ENCODE results near the gene FMO1. TPM values are rescaled to one million over a fixed set of nuclear protein-coding genes. Genes with fewer than 3 reads are reported as not detected.
"Not testable (repeated sequence)": the region's sequence is repeated elsewhere in the genome, so short reads cannot be mapped to it uniquely, and the experiment has no call there.

Gene FMO1
- total RNA-seq, 6 donors from 2014 or later = 0.67 to 1.3 (median 0.83) TPM; not detected in 3

- WGBS, 2 donors = 44 to 53% methylated on average over 10 to 11 of the region's 11 CpGs
- DNase-seq = peak in 1 of 2 donors; percentile 54
- peak overlapping the region; percentile 49 to 70 (median 62) for H3K27ac ChIP-seq
- H3K4me3 ChIP-seq = no peak overlapping the region
- H3K4me1 ChIP-seq = peaks cover 0 to 10% (median 7%) of the 10 kb centered on the region in 4 donors
- no peaks in the 10 kb centered on the region for H3K27me3 ChIP-seq
- no peaks in the 10 kb centered on the region for H3K9me3 ChIP-seq
- ATAC-seq (ENCODE audit: low FRiP score in 2 of 2) = peak in 1 of 2 donors; percentile 46
- TF ChIP-seq EP300 (IDR thresholded peaks at IDR 0.05) = no peak
- H3K36me3 ChIP-seq = no peaks in the 10 kb centered on the region
Measured at GRCh38 chr1:171220581-171221054, 27.7 kb upstream of the FMO1 start.

GRCh38 chr1:171221665-171222591, 26.4 kb upstream of the FMO1 start:
- DNase-seq (no peak), ATAC-seq (ENCODE audit: low FRiP score in 2 of 2) (peak in 1 of 2 donors; percentile 47)
- Histone ChIP-seq H3K4me1 (peaks cover 0 to 10% (median 7%) of the 10 kb centered on the region in 4 donors), H3K27ac (peak overlapping the region in 3 of 4 donors; percentile 39 to 70 (median 64)), H3K36me3 (no peaks in the 10 kb centered on the region), H3K4me3 (no peak overlapping the region), H3K9me3 (no peaks in the 10 kb centered on the region), H3K27me3 (no peaks in the 10 kb centered on the region)
- TF ChIP-seq EP300 (IDR thresholded peaks at IDR 0.05) (no peak), CTCF (IDR thresholded peaks at IDR 0.05) (no peak), POLR2A (IDR thresholded peaks at IDR 0.05) (no peak), POLR2AphosphoS5 (IDR thresholded peaks at IDR 0.05) (peak in 1 of 2 donors; percentile 25)
- WGBS, 2 donors = 64 to 68% methylated on average over 5 of the region's 5 CpGs

- peak in 1 of 2 donors; percentile 17 for ATAC-seq (ENCODE audit: low FRiP score in 2 of 2)
- H3K36me3 ChIP-seq = no peaks in the 10 kb centered on the region
- no peaks in the 10 kb centered on the region for H3K27me3 ChIP-seq
- H3K9me3 ChIP-seq = no peaks in the 10 kb centered on the region
- peak overlapping the region in 2 of 4 donors; percentile 32 to 37 for H3K27ac ChIP-seq
- TF ChIP-seq CTCF (IDR thresholded peaks at IDR 0.05) = no peak
- no peak for TF ChIP-seq EP300 (IDR thresholded peaks at IDR 0.05)
- TF ChIP-seq POLR2A (IDR thresholded peaks at IDR 0.05) = no peak
- TF ChIP-seq POLR2AphosphoS5 (IDR thresholded peaks at IDR 0.05) = no peak
- no peak for DNase-seq
- H3K4me1 ChIP-seq = peaks cover 0 to 10% (median 7%) of the 10 kb centered on the region in 4 donors
- WGBS, 2 donors = 70 to 75% methylated on average over 5 of the region's 5 CpGs
- H3K4me3 ChIP-seq = no peak overlapping the region
Measured at GRCh38 chr1:171222936-171223335, 25.4 kb upstream of the FMO1 start.

GRCh38 chr1:171224257-171224656, 24.0 kb upstream of the FMO1 start:
- H3K9me3 ChIP-seq; ATAC-seq (ENCODE audit: low FRiP score in 2 of 2); H3K27ac ChIP-seq; H3K4me1 ChIP-seq; H3K4me3 ChIP-seq; DNase-seq; H3K27me3 ChIP-seq; H3K36me3 ChIP-seq: not testable (repeated sequence)
- 68 to 83% methylated on average over 4 of the region's 4 CpGs for WGBS, 2 donors

- Histone ChIP-seq H3K4me3 (no peak overlapping the region), H3K27ac (no peak overlapping the region), H3K4me1 (peaks cover 0 to 4% (median 0%) of the 10 kb centered on the region in 4 donors), H3K36me3 (no peaks in the 10 kb centered on the region), H3K9me3 (no peaks in the 10 kb centered on the region), H3K27me3 (no peaks in the 10 kb centered on the region)
- ATAC-seq (ENCODE audit: low FRiP score in 2 of 2) = peak; percentile 49 to 86
- peak in 1 of 2 donors; percentile 27 for DNase-seq
- WGBS, 2 donors = 60 to 71% methylated on average over 1 of the region's 1 CpG
- TF ChIP-seq CTCF (IDR thresholded peaks at IDR 0.05) = peak; percentile 42 to 79 (median 75)
- no peak for TF ChIP-seq POLR2AphosphoS5 (IDR thresholded peaks at IDR 0.05)
Measured at GRCh38 chr1:171226747-171227370, 21.4 kb upstream of the FMO1 start.

Measured in upper lobe of left lung (tissue), 6 donors.